ENCODE data around the gene IER3IP1.

GRCh38 chr18:47203626-47204464 is 27.7 kb upstream of the IER3IP1 start:
- no peak for TF ChIP-seq ZFX (IDR thresholded peaks at IDR 0.05)
- TF ChIP-seq CTCF (conservative IDR thresholded peaks at IDR 0.05) = no peak

Measured in C4-2B (cell line).